HCEC 1CT (cell line): ENCODE data around the gene HOXB4.
A peak's percentile ranks its signal among the peaks of the same experiment; 100 is the strongest.

ENCODE experiments used
- DNase-seq: peaks from one replicate; pipeline ENCODE4 v3.0.0-alpha.2; 2017

HOXB4 gene

DNA sequence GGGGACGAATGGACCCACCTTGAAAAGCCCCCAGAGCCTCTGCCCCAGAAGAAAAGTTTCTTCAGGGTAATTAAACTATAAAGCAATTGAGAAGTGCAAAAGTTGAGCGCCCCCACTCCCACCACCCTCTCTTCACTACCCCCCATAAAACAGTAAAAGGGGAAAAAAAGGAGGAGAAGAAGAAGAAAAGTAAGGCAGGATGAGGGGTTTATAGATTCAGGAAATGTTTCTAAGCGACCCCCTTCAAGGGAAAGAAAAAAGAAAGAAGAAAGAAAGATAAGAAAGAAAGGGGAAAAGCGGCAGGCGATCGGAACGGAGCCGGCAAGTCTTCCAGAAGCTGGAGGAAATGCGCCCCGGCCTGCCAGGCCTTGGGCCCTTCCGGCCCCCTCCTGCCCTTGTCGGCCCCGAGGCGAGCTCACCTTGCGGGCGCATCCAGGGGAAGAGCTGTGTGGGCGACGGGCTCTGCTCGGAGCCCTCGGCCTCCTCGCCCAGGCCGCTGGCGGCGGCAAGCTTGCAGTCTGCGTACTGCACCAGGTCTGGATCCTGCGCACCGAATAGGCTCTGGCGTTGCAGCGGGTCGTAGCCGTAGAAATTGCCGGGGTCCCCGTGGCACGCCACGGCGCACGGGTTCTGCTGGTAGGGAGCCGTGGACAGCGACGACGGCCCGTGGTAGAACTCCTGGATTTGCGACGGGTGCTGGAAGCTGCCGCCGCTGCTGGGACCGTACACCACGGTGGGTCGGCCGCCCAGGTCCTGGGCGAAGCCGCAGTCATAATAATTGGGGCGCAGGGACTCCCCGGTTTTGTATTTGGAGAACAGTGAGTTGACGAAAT lies 35.9 kb upstream of the HOXB4 start:
- no peak for DNase-seq

DNA sequence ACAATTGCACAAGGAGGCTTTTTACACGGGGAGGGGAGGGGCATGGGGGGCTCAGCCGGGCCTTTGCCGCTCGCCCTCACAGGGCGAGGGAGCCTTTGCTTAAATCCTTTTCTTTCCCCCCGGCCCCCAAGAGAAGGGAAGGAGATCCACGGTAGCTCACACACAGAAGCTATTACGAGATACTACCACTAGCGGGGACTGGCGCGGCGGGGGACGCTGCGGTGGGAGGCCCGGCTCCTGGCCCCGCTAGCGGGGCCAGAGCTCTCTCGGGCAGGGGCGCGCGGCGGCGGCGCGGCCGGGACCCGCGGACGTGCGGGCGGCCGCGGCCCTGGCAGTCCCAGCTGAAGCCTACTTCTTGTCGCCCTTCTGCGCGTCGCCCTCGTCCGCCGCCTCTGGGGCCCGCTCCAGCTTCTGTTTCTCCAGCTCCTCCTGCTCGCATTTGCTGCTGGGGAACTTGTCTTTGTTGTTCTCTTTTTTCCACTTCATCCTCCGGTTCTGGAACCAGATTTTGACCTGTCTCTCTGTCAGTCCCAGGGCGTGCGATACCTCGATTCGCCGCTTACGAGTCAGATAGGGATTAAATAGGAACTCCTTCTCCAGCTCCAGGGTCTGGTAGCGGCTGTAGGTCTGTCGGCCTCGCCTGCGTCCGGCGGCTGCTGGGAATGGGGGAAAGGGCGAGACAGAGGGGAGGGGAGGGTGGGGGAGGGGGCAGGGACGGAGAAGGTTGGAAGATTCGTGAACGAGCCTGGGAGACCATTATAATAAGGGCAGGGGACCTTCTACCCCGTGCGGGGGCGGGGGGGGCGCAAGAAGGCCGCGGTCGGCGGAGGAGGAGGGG lies 34.9 kb upstream of the HOXB4 start:
- peak; percentile 60 for DNase-seq

DNA sequence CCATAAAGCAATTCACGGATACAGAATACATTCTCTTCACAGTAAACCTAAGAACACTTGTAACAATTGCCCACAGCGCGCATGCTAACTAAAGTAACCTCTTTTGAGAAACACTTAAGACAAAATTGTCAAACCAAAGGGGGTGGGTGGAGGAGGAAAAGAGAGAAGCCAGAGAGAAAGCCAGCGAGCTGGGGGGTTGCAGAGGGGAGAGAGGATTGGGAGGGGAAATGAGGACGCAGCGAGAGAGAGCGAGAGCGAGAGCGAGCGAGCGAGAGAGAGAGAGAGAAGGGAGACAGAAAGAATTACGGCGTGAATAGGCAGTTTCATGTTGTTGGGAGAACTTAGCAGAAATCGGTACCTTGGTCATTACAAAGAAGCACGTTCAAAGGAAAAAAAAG lies 34.3 kb upstream of the HOXB4 start:
- no peak for DNase-seq

DNA sequence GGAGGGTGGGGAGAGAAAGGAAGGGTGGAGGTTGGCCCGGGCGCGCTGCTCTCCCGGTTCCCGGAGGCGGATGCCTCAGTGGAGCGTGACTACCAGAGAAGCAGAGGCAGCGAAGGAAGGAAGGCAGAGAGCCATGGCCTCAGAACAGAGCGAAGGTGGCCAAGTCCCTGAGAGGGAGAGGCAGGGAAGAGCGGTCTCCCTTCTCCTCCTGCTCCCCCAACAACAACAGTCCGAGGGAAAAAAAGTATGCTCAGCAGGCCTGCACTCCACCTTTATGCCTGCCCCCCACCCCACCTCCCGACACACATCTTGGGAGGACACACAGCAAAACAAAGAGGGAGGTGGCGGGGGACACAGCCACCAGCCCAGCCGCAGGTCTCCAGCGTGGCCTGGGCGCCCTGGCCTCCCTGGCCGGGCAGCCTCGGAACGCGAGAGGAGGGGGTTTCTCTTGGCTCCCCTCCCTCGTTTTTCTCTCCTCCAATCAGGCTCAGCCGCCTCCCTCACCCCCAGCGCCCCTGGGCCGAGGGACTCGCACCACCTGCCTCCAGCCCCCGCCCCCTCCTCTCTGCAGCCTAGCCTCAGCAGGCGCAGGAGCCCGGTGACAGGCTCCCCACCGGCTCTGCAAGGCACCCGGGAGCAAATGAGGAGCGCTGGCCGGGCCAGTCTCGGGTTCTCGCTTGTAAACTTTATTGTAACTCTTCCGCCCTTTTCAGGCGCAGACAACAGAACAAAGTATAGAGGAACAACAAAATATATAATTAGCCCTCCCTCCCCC lies 33.7 kb upstream of the HOXB4 start:
- DNase-seq: no peak

DNA sequence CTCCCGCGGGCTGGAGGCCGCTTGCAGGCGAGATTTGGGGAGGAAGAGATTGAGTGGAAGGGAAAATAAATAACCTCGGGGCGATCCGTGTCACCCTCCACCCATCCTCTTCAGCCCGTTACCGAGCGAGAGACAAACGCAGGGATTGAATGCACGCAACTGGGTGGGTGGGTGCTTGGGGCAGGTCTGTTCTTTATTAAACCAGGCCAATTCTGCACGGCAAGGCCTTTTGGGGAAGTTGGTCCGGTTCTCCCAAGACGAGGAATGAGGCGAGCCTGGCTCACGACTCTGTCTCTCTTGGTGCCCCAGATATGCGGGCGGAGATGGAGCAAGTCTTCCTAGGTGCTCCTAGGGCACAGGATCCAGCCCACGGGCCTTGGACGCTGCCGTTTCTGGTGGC lies 33.1 kb upstream of the HOXB4 start:
- DNase-seq: peak; percentile 23

DNA sequence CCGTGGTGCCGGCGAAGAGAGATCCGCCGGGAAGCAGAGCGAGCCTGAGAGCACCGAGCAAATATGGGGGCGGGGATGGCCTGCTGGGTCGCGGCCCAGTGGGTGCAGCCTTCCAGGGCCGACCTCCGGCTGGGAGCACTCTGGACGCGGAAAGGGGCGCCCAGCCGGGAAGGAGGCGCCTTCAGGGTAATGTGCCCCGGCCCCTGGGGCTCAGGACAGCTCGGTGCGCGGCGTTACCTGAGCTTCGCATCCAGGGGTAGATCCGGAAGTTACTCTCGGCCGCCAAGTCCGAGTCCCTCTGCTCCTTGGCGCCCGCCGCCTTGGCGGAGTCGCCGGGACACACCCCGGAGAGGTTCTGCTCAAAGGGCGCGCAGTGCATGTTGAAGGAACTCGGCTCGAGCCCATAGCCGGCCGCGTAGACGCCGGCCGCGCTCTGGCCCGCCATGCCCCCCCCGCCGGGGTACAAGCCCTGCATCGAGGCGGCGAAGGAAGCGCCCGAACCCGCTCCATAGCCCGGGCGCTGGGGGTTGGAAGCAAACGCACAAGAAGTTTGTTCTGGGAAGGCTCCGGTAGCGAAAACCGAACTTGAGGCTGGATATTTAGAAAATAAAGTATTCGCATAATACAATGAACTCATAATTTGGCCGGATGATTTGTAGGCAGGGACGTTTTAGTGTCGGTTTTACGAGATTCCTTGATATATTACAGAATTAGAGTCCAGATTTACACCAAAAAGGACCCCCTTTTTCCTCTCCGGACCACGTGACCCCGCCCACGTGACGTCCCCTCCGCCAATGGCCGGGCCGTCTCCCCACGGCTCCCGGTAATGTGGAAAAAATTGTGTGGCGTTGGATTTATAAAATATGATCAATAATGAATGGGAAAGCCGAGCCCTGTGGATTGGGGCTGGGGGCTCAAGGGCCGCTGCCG lies 32.4 kb upstream of the HOXB4 start, which contains the start of gene HOXB7:
Gene HOXB7 (minus strand): TSS at position 736 of the 930 bp plus-strand sequence. CDS start 99 bp downstream, at position 637.
- peak; percentile 66 for DNase-seq

DNA sequence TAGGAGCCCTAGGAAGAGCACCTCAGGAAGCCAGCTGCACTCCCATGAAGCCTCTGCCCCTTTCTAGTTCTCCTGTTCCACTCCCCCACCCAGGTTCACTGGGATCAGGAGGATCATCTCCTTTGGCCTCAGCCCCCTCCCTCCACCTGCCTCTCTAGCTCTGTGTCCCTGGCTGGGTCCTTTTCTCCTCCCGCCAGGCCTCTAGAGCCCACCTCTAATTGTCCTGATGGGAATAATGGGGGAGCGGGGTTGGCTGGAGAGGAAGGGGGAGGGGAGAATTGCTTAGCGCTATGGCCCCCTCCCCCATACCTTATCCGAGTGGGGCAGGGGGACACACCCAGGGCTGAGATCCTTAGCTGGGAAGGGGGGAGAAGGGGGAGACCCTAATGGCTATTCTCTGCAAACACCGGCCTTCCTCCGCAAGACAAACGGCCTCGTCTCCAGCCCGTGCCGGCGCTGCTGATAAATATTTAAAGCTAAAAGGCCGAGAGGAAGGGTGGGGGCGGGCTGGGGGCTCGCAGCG lies 31.7 kb upstream of the HOXB4 start:
- DNase-seq: no peak

DNA sequence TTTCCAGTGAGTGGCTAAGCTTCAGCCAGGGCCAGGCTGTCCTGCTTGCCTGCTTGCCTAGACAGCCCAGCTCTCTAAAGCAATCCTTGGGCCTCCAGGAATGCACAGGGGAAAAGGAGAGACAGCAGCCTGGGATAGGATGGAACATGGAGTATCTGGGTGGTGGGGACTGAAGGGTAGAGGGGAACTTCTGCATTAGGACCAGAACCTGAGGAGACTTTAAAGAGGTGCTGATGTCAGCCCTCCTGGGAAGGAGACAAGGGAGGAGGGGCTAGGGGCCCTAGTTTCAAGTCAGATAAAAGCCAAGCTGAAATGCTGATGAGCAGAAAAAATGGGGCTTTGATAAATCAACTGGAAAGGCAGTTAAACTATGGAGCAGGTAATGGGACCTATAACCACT lies 30.9 kb upstream of the HOXB4 start:
- no peak for DNase-seq

DNA sequence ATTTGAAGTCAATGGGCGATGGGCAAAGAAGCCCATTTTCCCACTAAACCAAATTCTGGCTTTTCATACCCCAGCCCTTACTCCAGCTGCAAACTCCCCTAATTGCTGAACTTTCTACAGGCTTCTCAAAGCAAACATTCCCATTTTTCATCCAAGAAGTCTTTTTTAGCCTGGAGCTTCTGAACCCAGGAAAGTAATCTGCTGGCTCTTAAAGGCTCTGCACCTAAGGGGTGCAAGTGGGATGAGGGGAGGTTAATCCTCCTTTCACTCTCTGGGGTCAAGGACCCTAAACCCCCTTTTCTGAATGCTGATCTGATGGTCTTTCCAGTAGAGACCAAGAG lies 30.3 kb upstream of the HOXB4 start:
- DNase-seq: no peak

DNA sequence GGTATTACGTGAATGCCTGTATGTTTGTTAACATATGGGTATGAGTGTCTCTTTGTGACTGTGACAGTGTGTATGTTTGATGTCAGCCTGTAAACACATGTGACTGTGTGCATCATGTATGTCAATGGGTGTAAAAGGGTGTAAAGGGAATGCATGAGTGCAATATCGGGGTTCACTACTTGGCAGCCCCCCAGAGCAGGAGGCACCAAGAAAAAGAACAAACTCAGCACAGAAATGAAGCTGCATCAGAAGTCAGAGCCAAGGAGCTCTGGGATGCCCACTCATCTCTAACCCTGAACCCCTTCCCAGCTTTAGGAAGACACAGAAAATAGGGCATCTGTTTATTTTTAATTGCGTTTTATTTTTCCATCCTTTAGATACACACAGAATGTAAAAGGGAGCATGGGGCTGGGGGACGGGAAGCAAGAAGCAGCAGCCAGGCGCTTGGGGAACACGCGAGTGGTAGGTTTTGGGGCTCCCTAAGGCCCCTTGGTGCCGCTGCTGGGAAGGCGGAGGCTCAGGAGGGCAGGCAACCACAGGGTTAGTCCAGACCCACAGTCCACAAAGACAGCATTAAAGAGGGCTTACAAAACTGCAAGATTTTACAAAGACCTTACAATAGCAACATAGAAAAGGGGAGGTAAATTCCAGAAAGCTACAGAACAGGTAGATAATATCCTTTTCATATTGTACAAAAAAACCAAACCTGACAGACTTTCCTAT lies 28.9 kb upstream of the HOXB4 start:
- no peak for DNase-seq

DNA sequence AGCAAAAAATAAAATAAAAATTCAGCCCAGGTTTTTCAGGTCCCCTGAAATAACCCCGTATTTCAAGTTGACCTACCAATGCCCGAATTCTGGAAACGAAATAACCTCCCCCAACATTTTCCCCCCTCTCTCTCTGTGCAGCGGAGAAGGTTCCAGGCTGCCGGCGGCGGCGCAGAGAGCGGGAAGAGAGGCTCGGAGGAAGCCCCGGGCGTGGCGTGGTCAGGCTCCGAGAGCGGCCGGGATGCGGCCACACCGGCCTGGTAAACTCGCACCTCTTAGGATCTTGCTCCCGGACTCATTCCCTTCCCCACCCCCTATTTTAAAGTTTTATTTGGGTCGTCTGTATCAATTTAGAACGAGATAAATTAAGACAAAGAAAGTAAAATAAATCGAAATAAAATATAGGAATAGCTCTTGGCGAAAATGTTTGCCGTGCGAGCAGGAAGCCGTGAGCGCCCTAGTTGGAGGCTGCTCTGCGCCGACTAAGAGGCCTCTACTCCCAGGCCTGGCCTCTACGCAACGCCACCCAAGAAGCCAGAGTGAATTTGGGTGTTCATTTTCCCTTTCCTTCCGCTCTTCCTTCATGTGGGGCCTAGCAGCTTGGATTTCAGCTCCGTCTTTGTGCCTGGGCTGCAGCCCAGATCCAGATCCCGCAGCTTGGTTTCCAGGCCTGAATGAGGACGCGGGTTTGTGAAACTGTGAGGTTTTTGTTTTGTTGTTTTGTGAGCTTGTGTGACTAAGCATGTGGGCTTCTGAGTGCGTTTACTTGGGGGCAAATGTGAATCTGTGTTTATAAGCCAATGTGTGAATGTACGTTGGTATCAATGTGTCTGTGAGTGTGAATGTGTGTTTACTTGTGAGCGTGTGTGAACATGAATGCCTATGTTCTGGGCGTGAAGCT lies 28.1 kb upstream of the HOXB4 start:
- no peak for DNase-seq

DNA sequence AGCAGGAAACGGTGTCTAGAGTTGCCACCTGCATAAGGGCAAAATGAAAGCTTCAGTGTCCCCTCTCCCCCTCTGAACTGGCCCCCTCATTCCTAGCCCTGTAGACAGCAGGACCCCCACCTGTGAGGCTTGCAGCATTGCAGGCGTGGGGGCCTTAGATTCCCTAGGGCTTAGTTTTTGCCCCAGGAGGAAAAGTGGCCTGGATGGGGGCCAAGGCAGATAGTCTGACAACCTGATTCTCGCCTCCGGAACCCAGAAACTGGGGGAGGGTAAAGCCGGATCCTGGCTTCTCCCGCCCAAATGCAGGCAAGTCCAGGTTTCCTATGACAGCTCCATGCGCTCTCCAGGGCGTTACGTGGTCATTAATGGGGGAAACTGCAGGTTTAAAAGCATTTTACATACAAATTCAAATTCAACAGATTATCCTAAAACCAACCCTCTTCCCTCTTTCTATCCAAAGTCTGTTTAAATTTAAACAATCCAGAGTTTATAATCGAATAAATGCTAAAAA lies 27.3 kb upstream of the HOXB4 start:
- DNase-seq: no peak

DNA sequence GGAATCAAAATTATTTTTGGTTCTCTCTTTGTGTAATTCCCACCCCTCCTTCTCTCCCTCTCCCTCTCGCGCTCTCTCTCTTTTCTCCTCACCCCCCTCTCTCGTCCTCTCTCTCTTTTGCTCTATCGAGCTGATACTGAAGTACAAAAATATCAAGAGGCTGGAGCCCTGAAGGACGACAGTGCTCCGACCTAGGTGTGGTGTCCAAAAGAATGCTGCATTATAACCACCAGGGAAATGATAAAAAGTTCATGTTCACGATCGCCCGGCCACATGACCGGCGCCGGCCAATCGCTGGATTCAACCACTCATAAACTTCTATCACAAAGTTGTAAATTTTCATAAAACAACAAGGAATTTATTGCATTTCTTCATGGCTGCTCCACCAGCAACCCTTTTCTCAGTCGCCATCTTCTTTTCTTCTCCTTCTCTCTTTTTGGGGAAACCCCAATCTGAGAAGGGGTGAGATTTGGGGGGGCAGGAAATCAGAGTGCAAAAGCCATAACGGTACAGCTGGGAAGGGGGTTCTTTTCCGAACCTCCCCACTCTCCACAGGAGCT lies 26.7 kb upstream of the HOXB4 start, which contains the start of gene HOXB6:
Gene HOXB6 (minus strand): TSS at position 217 of the 560 bp plus-strand sequence. CDS start 6,836 bp downstream, outside the sequence.
- peak; percentile 47 for DNase-seq

DNA sequence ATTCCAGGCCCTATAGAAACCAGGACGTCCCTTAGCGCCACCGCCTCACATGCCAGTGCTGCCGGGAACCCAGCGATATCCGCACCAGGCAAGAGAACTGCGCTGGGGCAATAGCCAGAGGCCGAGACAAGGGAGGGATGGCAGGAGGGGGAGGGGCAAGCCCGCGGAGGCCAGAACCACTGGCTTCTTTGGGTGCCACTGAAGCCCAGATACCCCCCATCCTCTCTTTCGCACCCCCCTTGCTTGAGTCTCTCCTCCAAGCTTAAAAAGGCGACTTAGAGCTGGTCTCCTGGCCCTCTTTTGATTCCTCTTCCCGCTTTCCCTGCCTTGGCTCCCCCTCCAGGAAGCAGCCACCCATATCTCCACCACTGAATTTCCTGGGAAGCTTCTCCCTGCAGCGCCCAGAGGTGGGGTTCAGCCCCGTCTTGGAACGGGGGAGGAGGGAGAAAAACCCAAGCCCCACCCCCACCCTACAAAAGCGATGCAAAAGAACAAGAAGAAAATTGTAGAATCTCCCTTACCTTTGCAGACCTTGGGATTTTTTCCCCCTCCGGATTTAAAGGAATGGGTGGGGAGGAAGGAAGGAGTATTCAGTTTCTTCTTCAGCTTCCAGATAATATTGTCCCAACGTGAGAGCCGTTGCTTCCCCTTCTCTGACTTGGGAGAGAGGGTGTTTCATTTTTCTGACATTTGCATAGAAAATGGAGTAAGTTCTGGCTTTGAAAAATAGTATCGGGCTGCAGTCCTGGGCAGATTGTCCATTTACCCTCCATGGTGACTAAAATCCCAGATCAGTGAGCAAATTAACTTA lies 26.0 kb upstream of the HOXB4 start:
- DNase-seq: peak; percentile 58

DNA sequence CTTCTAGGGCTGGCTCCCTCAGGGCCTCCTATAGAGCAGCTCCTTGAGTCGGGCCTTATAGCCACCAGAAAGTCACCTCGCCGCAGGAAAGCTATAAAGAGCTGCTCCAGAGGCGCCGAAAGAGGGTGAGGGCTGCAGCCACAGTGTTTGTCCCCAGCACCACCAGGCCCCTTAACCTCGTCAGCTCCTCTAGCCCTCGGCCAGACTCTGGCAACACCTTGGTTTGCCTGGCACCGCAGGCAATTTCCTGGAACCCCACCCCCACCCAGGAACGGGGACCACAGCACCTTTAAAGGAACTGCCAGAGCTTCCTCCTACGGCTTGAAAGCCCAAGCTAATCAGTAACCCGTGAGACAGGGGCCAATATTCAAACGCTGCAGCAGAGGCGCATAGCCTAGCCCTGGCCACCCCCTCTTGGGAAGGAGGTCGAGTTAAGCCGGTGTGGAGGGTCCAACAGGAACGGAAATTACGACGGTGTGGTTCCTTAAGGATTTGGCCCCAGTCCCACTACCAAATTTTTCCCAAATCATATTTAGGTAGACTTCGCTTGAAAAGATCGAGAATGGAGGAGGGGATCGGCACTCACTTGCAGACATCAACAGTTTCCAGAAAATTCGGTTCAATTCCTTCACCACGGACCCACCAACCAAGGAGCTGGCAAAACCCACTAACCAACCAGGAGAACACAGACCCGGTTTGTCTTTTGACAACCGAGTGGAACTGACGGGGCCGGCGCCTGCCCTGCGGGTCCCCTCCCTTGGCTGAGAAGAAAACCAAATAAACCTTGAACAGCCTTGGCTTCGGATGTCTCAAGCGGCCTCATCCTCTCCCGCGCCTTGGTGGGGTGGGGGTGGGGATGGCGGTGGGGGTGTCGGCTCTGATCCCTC lies 23.6 kb upstream of the HOXB4 start:
- no peak for DNase-seq

DNA sequence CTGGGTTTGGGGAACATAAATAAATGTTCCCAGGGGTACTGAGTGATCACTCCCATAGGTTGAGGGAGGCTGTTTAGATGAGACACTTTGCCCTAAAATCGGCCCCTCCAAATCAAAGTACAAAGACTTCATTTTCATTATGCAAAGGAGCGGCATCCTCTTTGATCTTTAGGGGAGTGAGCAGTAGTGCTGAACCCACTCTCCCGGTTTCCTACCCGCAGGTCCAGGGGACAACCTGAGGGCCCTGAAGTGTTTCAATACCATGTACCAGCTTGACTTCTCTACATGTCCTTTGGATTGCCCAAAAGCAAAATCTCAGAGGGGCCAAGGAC lies 23.0 kb upstream of the HOXB4 start:
- no peak for DNase-seq

DNA sequence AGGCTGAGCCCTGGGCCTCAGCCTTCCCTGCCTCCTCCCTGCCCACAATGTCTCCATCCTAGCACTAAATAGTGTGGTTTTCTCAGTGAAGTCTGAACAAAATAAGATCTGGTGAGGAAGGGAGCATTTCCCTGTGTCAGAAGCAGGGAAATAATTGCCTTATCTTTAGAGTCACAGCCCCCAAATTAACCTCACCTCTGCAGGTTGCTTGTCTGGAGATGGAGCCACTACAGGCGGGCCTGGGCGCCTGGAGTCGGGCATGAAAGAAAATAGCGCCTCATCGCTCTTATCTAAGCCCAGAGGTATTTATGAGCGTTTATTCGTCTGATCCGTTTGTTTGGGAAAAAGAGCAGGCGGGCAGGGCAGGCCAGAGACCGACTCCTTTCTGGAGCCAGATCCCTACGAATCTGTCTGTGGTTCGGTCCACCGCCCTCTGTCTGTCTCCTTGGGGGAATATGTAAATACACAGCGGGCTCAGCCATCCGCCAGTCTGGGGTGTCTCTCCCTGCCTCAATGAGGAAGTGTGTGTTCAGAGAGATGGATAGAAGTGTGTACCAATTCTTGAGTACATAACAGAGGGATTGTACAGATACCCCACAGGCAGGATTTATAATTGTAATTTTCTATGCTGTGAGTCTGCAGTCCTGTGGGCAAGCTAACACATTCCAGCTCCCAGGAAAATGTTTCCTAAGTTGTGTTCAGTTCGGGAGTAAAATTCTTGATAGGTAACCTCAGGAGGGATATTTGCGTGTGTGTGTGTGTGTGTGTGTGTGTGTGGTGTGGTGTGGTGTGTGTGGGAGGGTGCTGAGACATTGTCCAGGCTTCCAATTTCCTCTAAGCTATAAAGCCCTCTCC lies 22.3 kb upstream of the HOXB4 start:
- DNase-seq: no peak
